Loucy (cell line): ENCODE measurements around the gene KSR2.

Source experiments
- H2AFZ ChIP-seq: fragments of 200-600 bp; sonication (generic); 2 replicates; pipeline ENCODE4 v1.6.0; 2016; ENCODE audit warnings: antibody characterized with exemption, mild to moderate bottlenecking, low read length, moderate library complexity
- H3F3A ChIP-seq: fragments of 200-600 bp; 2 replicates; pipeline ENCODE4 v1.6.0; 2016; ENCODE audit warnings: antibody characterized with exemption, low read depth, mild to moderate bottlenecking
- H3K27me3 ChIP-seq: fragments of 200-600 bp; sonication (generic); 2 replicates; pipeline ENCODE4 v1.6.1; 2014; ENCODE audit warnings: low read length, mild to moderate bottlenecking; ENCODE audit not compliant: insufficient read depth, poor library complexity, severe bottlenecking
- H3K36me3 ChIP-seq: fragments of 200-600 bp; sonication (generic); 2 replicates; pipeline ENCODE4 v1.6.1; 2016; ENCODE audit warnings: low read length; ENCODE audit not compliant: insufficient read depth
- H3K4me1 ChIP-seq: fragments of 200-600 bp; sonication (generic); 2 replicates; pipeline ENCODE4 v1.5.1; 2014; ENCODE audit warnings: low read length, mild to moderate bottlenecking; ENCODE audit not compliant: insufficient read depth, poor library complexity, severe bottlenecking
- H3K4me2 ChIP-seq: fragments of 200-600 bp; sonication (generic); 2 replicates; pipeline ENCODE4 v1.6.0; 2014; ENCODE audit warnings: antibody characterized with exemption, low read length, low read depth, mild to moderate bottlenecking; ENCODE audit not compliant: poor library complexity, severe bottlenecking
- H3K4me3 ChIP-seq: fragments of 200-600 bp; sonication (generic); 2 replicates; pipeline ENCODE4 v1.5.1; 2014; ENCODE audit warnings: low read length, mild to moderate bottlenecking, mixed read lengths; ENCODE audit not compliant: poor library complexity, severe bottlenecking
- H3K79me2 ChIP-seq: fragments of 200-600 bp; sonication (generic); 2 replicates; pipeline ENCODE4 v1.6.1; 2014; ENCODE audit warnings: low read length; ENCODE audit not compliant: insufficient read depth
- H3K9ac ChIP-seq: fragments of 200-600 bp; sonication (generic); 2 replicates; pipeline ENCODE4 v1.6.0; 2014; ENCODE audit warnings: mild to moderate bottlenecking, low read depth, low read length, moderate library complexity; ENCODE audit not compliant: poor library complexity, severe bottlenecking
- H3K9me2 ChIP-seq: fragments of 200-600 bp; sonication (generic); replicated peaks from 2 replicates; pipeline ENCODE4 v1.6.1; 2016; ENCODE audit warnings: low read depth, low read length, mixed read lengths
- H3K9me3 ChIP-seq: fragments of 200-600 bp; sonication (generic); 2 replicates; pipeline ENCODE4 v1.6.1; 2014; ENCODE audit warnings: mild to moderate bottlenecking, antibody characterized with exemption, low read length, low read depth; ENCODE audit not compliant: insufficient read depth
- H4K20me1 ChIP-seq: fragments of 200-600 bp; sonication (generic); 2 replicates; pipeline ENCODE4 v1.6.0; 2014; ENCODE audit warnings: antibody characterized with exemption, low read length, mild to moderate bottlenecking; ENCODE audit not compliant: insufficient read depth, poor library complexity, severe bottlenecking
- CTCF ChIP-seq: fragments of 200-600 bp; sonication (generic); conservative IDR thresholded peaks from 2 replicates; pipeline ENCODE4 v1.5.1; 2014; ENCODE audit warnings: mild to moderate bottlenecking, antibody characterized with exemption, low read length
- EZH2phosphoT487 ChIP-seq: fragments of 200-600 bp; IDR thresholded peaks from 2 replicates; pipeline ENCODE4 v1.6.1; 2018; ENCODE audit warnings: antibody characterized with exemption, mild to moderate bottlenecking, moderate library complexity, borderline replicate concordance

The KSR2 gene

GRCh38 chr12:117528538-117528937, 440.3 kb downstream of the KSR2 start:
- no peaks in the 10 kb centered on the region; the same call in 1 of the 2 replicates for H3K9me3 ChIP-seq
- H3K4me1 ChIP-seq = no peaks in the 10 kb centered on the region
- H3K9ac ChIP-seq = no peak overlapping the region
- no peaks in the 10 kb centered on the region for H3K27me3 ChIP-seq
- H3K4me3 ChIP-seq = no peak overlapping the region
- TF ChIP-seq CTCF (no peak), EZH2phosphoT487 (no peak)
- no peaks in the 10 kb centered on the region for H4K20me1 ChIP-seq
- no peaks in the 10 kb centered on the region for H3K79me2 ChIP-seq
- H3K9me2 ChIP-seq = no peaks in the 10 kb centered on the region
- H3K4me2 ChIP-seq = no peak overlapping the region
- H2AFZ ChIP-seq = no peak overlapping the region
- no peaks in the 10 kb centered on the region for H3F3A ChIP-seq
- H3K36me3 ChIP-seq = no peaks in the 10 kb centered on the region

- Histone ChIP-seq H3K79me2 (no peaks in the 10 kb centered on the region), H3K36me3 (no peaks in the 10 kb centered on the region), H3K4me3 (no peak overlapping the region), H3K27me3 (no peaks in the 10 kb centered on the region), H3K4me1 (no peaks in the 10 kb centered on the region), H3K9me2 (no peaks in the 10 kb centered on the region), H2AFZ (no peak overlapping the region), H4K20me1 (no peaks in the 10 kb centered on the region), H3K9ac (no peak overlapping the region), H3K4me2 (no peak overlapping the region), H3K9me3 (no peaks in the 10 kb centered on the region; the same call in 1 of the 2 replicates), H3F3A (no peaks in the 10 kb centered on the region)
- TF ChIP-seq CTCF = no peak
Measured at GRCh38 chr12:117527479-117527855, 441.3 kb downstream of the KSR2 start.

- Histone ChIP-seq H4K20me1 (no peaks in the 10 kb centered on the region), H3K79me2 (no peaks in the 10 kb centered on the region), H3K9ac (no peak overlapping the region), H3K27me3 (no peaks in the 10 kb centered on the region), H3K36me3 (no peaks in the 10 kb centered on the region), H3K4me3 (no peak overlapping the region), H3K4me2 (no peak overlapping the region), H3K9me3 (no peaks in the 10 kb centered on the region; the same call in 1 of the 2 replicates), H3K9me2 (no peaks in the 10 kb centered on the region), H3F3A (no peaks in the 10 kb centered on the region), H3K4me1 (no peaks in the 10 kb centered on the region), H2AFZ (no peak overlapping the region)
- TF ChIP-seq CTCF = no peak
Measured at GRCh38 chr12:117526757-117527478, 441.9 kb downstream of the KSR2 start.
